Skeletal muscle tissue (tissue), 4 donors: ENCODE measurements around the gene PLEKHA5. TPM values are rescaled to one million over a fixed set of nuclear protein-coding genes. Genes with fewer than 3 reads are reported as not detected.

Source experiments
- H3K27ac ChIP-seq: one replicate; pipeline ENCODE4 v1.7.0; 2013; ENCODE audit warnings: mild to moderate bottlenecking, low read depth, low read length, inconsistent platforms
- H3K27me3 ChIP-seq, 3 donors: one replicate each; pipeline ENCODE4 v1.7.0; 2013; ENCODE audit warnings: low read length in 3 of 3; ENCODE audit not compliant: control insufficient read depth in 3 of 3, insufficient read depth in 3 of 3
- H3K36me3 ChIP-seq, 3 donors: one replicate each; pipeline ENCODE4 v1.7.0; 2013; ENCODE audit warnings: low read length in 3 of 3; ENCODE audit not compliant: control insufficient read depth in 3 of 3, insufficient read depth in 3 of 3
- H3K4me1 ChIP-seq, 3 donors: one replicate each; pipeline ENCODE4 v1.7.0; 2013; ENCODE audit warnings: low read length in 3 of 3, mild to moderate bottlenecking in 3 of 3; ENCODE audit not compliant: control insufficient read depth in 3 of 3, insufficient read depth in 3 of 3
- H3K4me3 ChIP-seq, 3 donors: one replicate each; pipeline ENCODE4 v1.7.0; 2013; ENCODE audit warnings: low read length in 3 of 3
- H3K9ac ChIP-seq, 3 donors: one replicate each; pipeline ENCODE4 v1.7.0; 2013; ENCODE audit warnings: low read length in 3 of 3, mild to moderate bottlenecking in 3 of 3, moderate library complexity in 2 of 3, low read depth in 1 of 3
- H3K9me3 ChIP-seq, 3 donors: one replicate each; pipeline ENCODE4 v1.7.0; 2013; ENCODE audit warnings: low read length in 3 of 3; ENCODE audit not compliant: control insufficient read depth in 3 of 3
- total RNA-seq: library from RNA; depleted of rRNA; stranded (reverse); fragments of >200 nt; gene quantifications from one replicate; pipeline ENCODE4 v1.2.3, GENCODE V29; 2014
- donor health status: Osteomylitis.

PLEKHA5 gene
- total RNA-seq, 1 donor from 2014 or later = 25.1 TPM

GRCh38 chr12:19282133-19282699 is 152.7 kb downstream of the PLEKHA5 start:
- Histone ChIP-seq H3K9me3 (no peaks in the 10 kb centered on the region), H3K4me3 (no peak overlapping the region), H3K9ac (no peak overlapping the region), H3K36me3 (peaks cover 0 to 5% (median 0%) of the 10 kb centered on the region in 3 donors), H3K4me1 (no peaks in the 10 kb centered on the region), H3K27ac (no peak overlapping the region), H3K27me3 (no peaks in the 10 kb centered on the region)

GRCh38 chr12:19284658-19285057 is 155.1 kb downstream of the PLEKHA5 start:
- H3K9me3 ChIP-seq = no peaks in the 10 kb centered on the region
- no peak overlapping the region for H3K9ac ChIP-seq
- no peaks in the 10 kb centered on the region for H3K27me3 ChIP-seq
- no peak overlapping the region for H3K4me3 ChIP-seq
- H3K27ac ChIP-seq = no peak overlapping the region
- no peaks in the 10 kb centered on the region for H3K4me1 ChIP-seq
- H3K36me3 ChIP-seq = peaks cover 0 to 5% (median 0%) of the 10 kb centered on the region in 3 donors

- H3K27ac ChIP-seq = no peak overlapping the region
- no peaks in the 10 kb centered on the region for H3K9me3 ChIP-seq
- H3K4me3 ChIP-seq = no peak overlapping the region
- H3K9ac ChIP-seq = no peak overlapping the region
- H3K36me3 ChIP-seq = peaks cover 0 to 7% (median 0%) of the 10 kb centered on the region in 3 donors
- H3K27me3 ChIP-seq = no peaks in the 10 kb centered on the region
- H3K4me1 ChIP-seq = no peaks in the 10 kb centered on the region
These were observed 156.4 kb downstream of the PLEKHA5 start for GRCh38 chr12:19285793-19286448.

- no peaks in the 10 kb centered on the region for H3K9me3 ChIP-seq
- no peaks in the 10 kb centered on the region for H3K4me1 ChIP-seq
- H3K27ac ChIP-seq = no peak overlapping the region
- H3K9ac ChIP-seq = no peak overlapping the region
- H3K4me3 ChIP-seq = no peak overlapping the region
- H3K27me3 ChIP-seq = no peaks in the 10 kb centered on the region
- H3K36me3 ChIP-seq = peaks cover 0 to 7% (median 0%) of the 10 kb centered on the region in 3 donors
These were observed 157.8 kb downstream of the PLEKHA5 start for GRCh38 chr12:19287302-19287701.

GRCh38 chr12:19288161-19288560 is 158.6 kb downstream of the PLEKHA5 start:
- no peak overlapping the region for H3K4me3 ChIP-seq
- peaks cover 0 to 7% (median 0%) of the 10 kb centered on the region in 3 donors for H3K36me3 ChIP-seq
- H3K9me3 ChIP-seq = no peaks in the 10 kb centered on the region
- no peaks in the 10 kb centered on the region for H3K27me3 ChIP-seq
- no peak overlapping the region for H3K27ac ChIP-seq
- H3K4me1 ChIP-seq = no peaks in the 10 kb centered on the region
- H3K9ac ChIP-seq = no peak overlapping the region

- Histone ChIP-seq H3K4me1 (no peaks in the 10 kb centered on the region), H3K9me3 (no peaks in the 10 kb centered on the region), H3K4me3 (no peak overlapping the region), H3K27ac (no peak overlapping the region), H3K27me3 (no peaks in the 10 kb centered on the region), H3K9ac (no peak overlapping the region), H3K36me3 (peaks cover 0 to 2% (median 0%) of the 10 kb centered on the region in 3 donors)
These were observed 159.2 kb downstream of the PLEKHA5 start for GRCh38 chr12:19288603-19289244.

GRCh38 chr12:19298836-19299605 is 169.5 kb downstream of the PLEKHA5 start:
- H3K9me3 ChIP-seq = no peaks in the 10 kb centered on the region
- H3K4me3 ChIP-seq = no peak overlapping the region
- no peaks in the 10 kb centered on the region for H3K4me1 ChIP-seq
- H3K9ac ChIP-seq = no peak overlapping the region
- H3K27ac ChIP-seq = no peak overlapping the region
- no peaks in the 10 kb centered on the region for H3K36me3 ChIP-seq
- no peaks in the 10 kb centered on the region for H3K27me3 ChIP-seq

- H3K27me3 ChIP-seq = no peaks in the 10 kb centered on the region
- no peaks in the 10 kb centered on the region for H3K4me1 ChIP-seq
- H3K9ac ChIP-seq = no peak overlapping the region
- H3K36me3 ChIP-seq = no peaks in the 10 kb centered on the region
- no peaks in the 10 kb centered on the region for H3K9me3 ChIP-seq
- H3K4me3 ChIP-seq = no peak overlapping the region
- H3K27ac ChIP-seq = no peak overlapping the region
These were observed 170.2 kb downstream of the PLEKHA5 start for GRCh38 chr12:19299765-19300164.

- no peaks in the 10 kb centered on the region for H3K9me3 ChIP-seq
- no peaks in the 10 kb centered on the region for H3K27me3 ChIP-seq
- H3K27ac ChIP-seq = no peak overlapping the region
- H3K9ac ChIP-seq = no peak overlapping the region
- no peaks in the 10 kb centered on the region for H3K4me1 ChIP-seq
- H3K36me3 ChIP-seq = no peaks in the 10 kb centered on the region
- H3K4me3 ChIP-seq = no peak overlapping the region
These were observed 171.7 kb downstream of the PLEKHA5 start for GRCh38 chr12:19301223-19301622.

GRCh38 chr12:19301688-19302087 is 172.2 kb downstream of the PLEKHA5 start:
- Histone ChIP-seq H3K9me3 (no peaks in the 10 kb centered on the region), H3K27me3 (no peaks in the 10 kb centered on the region), H3K9ac (no peak overlapping the region), H3K4me1 (no peaks in the 10 kb centered on the region), H3K27ac (no peak overlapping the region), H3K36me3 (peaks cover 0 to 2% (median 0%) of the 10 kb centered on the region in 3 donors), H3K4me3 (no peak overlapping the region)
